Omental fat pad (tissue), 4 donors: ENCODE results near the gene GATA3. TPM values are rescaled to one million over a fixed set of nuclear protein-coding genes. Genes with fewer than 3 reads are reported as not detected.

ENCODE experiments used
- ATAC-seq: fragments of 150-250 bp; one replicate; pipeline ENCODE4 v1.9.1; 2016; ENCODE audit warnings: mild to moderate bottlenecking, moderate library complexity; ENCODE audit not compliant: low FRiP score
- DNase-seq: peaks from one replicate; pipeline ENCODE4 v3.0.0-alpha.2; 2019; ENCODE audit warnings: low spot score
- CTCF ChIP-seq, 3 donors: fragments of 450-650 bp; IDR thresholded peaks; one replicate each; pipeline ENCODE4 v1.5.1; 2016 to 2017; ENCODE audit warnings: antibody characterized with exemption in 3 of 3, mild to moderate bottlenecking in 3 of 3, moderate library complexity in 2 of 3
- total RNA-seq, 4 donors: library from RNA; depleted of rRNA; stranded (reverse); fragments of >200 nt; gene quantifications; one replicate each; pipeline ENCODE4 v1.1.0, GENCODE V29; 2016

The GATA3 gene
- total RNA-seq, 4 donors from 2014 or later: 0.28 to 3.1 (median 1.3) TPM

GRCh38 chr10:8049045-8049864, 5.2 kb upstream of the GATA3 start:
- DNase-seq (no peak), ATAC-seq (no peak)
- no peak for TF ChIP-seq CTCF (IDR thresholded peaks at IDR 0.05)

- DNase-seq: no peak
- ATAC-seq: no peak
- TF ChIP-seq CTCF (IDR thresholded peaks at IDR 0.05): no peak
Observed at GRCh38 chr10:8049865-8050555, 4.5 kb upstream of the GATA3 start.

- no peak for TF ChIP-seq CTCF (IDR thresholded peaks at IDR 0.05)
- DNase-seq (no peak), ATAC-seq (no peak)
Observed at GRCh38 chr10:8050556-8051108, 3.9 kb upstream of the GATA3 start.

- TF ChIP-seq CTCF (IDR thresholded peaks at IDR 0.05): no peak
- DNase-seq (no peak), ATAC-seq (no peak)
Observed at GRCh38 chr10:8051109-8051821, 3.2 kb upstream of the GATA3 start.

GRCh38 chr10:8051851-8052257, 2.6 kb upstream of the GATA3 start:
- no peak for TF ChIP-seq CTCF (IDR thresholded peaks at IDR 0.05)
- ATAC-seq (no peak), DNase-seq (no peak)

- DNase-seq (no peak), ATAC-seq (no peak)
- no peak for TF ChIP-seq CTCF (IDR thresholded peaks at IDR 0.05)
Observed at GRCh38 chr10:8052341-8052955, 2.0 kb upstream of the GATA3 start.
